Measurements from ENCODE around the gene PRDM10.
"Not testable (repeated sequence)": the region's sequence is repeated elsewhere in the genome, so short reads cannot be mapped to it uniquely, and the experiment has no call there.

PRDM10 gene

DNA sequence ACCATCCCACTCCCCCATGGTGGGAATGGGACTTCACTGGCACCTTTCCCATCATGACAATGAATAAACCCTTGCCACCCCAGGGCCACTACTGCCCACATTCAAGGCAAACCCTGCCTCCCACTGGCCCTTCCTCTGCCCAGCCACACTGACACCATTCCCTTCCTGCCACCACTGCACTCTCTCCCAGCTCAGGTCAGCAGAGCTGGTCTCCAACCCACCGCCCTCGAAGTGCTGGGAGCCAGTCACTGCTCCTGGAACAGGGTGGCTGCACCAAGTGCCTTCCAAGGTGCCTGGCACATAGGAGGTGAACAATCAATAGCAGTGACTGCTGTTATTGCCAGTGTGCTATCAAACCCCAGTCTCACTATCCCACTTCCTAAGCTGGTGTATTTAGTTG, 27.1 kb downstream of the PRDM10 start:
- TF ChIP-seq ZFX (IDR thresholded peaks at IDR 0.05), result no peak
- TF ChIP-seq CTCF (conservative IDR thresholded peaks at IDR 0.05), result no peak
- no peak overlapping the region for H3K27ac ChIP-seq

DNA sequence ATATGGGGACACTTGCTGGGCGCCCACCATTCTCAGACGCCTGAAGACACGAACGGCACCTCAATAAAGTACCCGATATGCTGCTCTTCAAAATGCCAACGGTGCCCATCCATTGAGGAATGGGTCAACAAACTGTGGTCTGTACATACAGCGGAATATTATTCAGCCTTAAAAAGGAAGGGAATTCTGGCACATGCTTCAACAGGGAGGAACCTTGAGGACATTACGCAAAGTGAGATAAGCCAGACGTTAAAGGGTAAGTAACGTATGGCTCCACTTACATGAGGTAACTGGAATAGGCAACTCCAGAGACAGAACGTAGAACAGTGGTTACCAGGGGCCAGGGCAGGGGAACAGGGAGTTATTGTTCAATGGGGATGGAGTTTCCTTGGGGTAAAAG, 28.0 kb downstream of the PRDM10 start:
- H3K27ac ChIP-seq, result no peak overlapping the region

DNA sequence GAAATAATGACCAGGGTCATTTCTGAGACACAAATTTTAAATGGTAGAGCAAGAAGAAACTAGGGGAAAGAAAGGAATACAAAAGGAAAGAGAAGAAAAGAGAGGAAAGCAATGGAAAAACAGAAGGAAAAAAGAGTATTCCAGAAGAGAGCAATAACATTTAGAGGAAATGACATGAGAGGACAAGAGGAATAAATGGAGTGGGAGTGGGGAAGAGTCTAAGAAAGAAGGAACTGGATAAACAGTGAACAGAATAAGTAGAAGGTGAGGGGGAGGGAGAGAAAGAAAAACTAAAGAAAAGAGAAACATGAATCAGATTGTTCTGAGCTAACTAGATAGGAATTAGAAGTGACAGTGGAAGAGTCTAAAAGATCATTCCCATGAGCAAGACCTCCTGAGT, 28.4 kb downstream of the PRDM10 start:
- TF ChIP-seq ZFX (IDR thresholded peaks at IDR 0.05) (no peak), CTCF (conservative IDR thresholded peaks at IDR 0.05) (no peak)
- no peak overlapping the region for H3K27ac ChIP-seq

More for the DNA sequence above, 28.0 kb downstream of the PRDM10 start:
- TF ChIP-seq CTCF (conservative IDR thresholded peaks at IDR 0.05) (no peak), ZFX (IDR thresholded peaks at IDR 0.05) (no peak)

DNA sequence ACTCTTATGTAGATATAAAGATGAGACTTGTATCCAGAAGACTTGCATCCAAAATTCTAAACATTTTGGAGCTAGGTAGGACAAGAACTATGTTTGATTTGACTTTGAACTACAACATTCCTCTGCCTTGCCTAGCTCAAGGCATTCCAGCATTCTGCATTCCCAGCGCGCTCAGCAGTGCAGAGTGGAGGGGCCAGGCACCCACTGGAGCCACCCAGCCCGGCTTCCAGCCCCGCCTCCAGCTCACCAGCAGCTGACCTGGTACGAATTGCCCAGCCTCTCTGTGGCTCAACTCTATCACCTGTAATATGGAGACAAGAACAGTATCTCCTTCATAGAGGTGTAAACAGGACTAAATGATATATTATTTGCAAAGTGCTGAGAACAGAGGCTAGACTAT, 28.8 kb downstream of the PRDM10 start:
- no peak overlapping the region for H3K27ac ChIP-seq
- TF ChIP-seq CTCF (conservative IDR thresholded peaks at IDR 0.05), result no peak
- no peak for TF ChIP-seq ZFX (IDR thresholded peaks at IDR 0.05)

DNA sequence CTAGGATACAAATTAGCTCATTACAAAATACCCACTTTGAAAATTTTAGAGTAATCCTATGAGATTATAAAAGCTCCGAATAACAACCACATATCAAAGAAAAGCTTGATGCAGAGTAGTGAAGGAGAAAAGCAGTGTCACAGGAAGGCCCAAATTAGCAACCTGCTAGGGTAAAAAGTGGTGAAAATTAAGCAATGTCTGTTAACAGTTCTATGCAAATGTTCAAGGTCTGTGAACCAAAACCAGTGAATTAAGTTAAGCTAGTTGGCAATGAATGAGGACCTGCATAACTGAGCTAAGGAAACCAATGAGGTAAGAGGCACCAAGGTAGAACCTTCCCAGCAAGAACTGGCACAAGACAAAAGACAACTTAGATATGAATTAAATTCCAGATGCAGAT, 29.6 kb downstream of the PRDM10 start:
- no peak overlapping the region for H3K27ac ChIP-seq
- TF ChIP-seq ZFX (IDR thresholded peaks at IDR 0.05) (no peak), CTCF (conservative IDR thresholded peaks at IDR 0.05) (no peak)

GRCh38 chr11:129972611-129973010, 30.0 kb downstream of the PRDM10 start:
- H3K27ac ChIP-seq, result no peak overlapping the region
- TF ChIP-seq CTCF (conservative IDR thresholded peaks at IDR 0.05) (no peak), ZFX (IDR thresholded peaks at IDR 0.05) (no peak)

DNA sequence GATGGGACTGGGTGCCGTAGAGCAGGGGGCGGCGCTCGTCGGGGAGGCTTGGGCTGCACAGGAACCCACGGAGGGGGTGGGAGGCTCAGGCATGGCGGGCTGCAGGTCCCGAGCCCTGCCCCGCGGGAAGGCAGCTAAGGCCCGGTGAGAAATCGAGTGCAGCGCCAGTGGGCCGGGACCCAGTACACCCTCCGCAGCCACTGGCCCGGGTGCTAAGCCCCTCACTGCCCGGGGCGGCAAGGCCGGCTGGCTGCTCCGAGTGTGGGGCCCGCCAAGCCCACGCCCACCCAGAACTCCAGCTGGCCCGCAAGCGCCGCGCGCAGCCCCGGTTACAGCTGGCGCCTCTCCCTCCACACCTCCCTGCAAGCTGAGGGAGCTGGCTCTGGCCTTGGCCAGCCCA, 30.8 kb downstream of the PRDM10 start:
- not testable (repeated sequence) for H3K27ac ChIP-seq

DNA sequence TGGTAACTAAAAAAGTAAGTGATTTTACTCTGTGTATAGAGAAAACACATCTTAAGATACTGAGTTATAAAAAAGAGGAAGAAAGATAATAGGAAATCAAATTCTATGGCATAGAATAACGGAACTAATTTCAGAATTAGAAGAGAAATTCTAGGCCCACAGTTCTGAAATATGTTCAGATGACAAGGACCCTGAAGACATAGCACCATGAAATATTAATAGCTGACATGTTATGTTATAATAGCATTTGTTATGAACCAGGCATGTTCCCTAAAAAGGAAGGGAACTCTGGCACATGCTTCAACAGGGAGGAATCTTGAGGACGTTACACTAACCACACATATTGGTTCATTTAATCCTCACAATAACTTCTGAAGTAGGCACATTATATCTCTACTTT, 32.7 kb downstream of the PRDM10 start:
- TF ChIP-seq ZFX (IDR thresholded peaks at IDR 0.05), result no peak
- TF ChIP-seq CTCF (conservative IDR thresholded peaks at IDR 0.05), result no peak
- no peak overlapping the region for H3K27ac ChIP-seq
